ENCODE measurements around the gene USP3. TPM values are rescaled to one million over a fixed set of nuclear protein-coding genes. Genes with fewer than 3 reads are reported as not detected.
A peak's percentile ranks its signal among the peaks of the same experiment; 100 is the strongest.

Gene USP3
- total RNA-seq, 6 experiments from 2014 or later, result 21.9 to 33.8 (median 24.8) TPM

DNA sequence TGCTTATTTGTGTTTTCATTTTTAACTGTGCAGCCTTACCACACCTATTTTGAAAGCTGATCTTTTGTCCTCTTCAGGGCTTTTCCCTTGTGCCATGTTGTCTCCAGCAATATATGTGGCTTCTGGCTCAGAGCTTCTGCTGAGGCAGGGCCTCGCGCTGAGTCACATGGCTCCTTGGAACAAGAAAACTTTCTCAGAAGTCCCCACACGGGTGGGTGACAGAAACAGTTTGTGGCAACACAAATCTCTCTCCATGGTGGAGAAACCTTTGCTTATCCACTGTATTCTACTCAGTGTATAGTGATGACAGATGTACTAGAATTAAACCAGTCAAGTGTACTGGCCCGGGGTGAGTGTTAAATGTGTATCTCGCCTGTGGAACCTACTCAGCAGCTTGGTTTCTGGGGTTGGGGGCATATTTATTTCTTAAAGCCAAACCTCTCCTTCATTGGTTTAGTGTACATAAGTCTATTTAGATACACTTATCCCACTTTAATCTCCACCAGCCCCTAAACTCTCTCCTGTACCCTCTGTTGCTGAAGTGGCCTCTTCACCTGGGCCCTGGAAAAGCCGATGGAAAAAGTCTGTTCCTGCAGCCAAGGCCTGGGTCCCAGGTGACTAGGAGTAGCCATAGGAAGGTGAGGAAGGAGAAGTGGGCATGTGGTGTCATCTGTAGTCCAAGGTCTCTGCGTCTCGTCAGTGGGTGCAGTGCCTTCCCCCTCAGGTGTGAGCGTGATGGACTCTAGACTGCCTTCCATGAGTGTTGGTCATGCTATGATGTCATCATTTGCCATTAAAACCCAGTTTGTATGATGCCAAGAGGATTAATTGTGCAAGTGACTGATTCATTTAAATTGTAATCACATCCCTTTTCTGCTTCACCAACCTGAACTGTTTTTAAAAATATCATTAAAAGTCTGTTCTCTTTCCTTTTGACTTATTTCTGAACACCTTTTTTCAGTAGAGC, 89.6 kb downstream of the USP3 start:
- Histone ChIP-seq H3K4me1 (peaks cover 0 to 4% (median 0%) of the 10 kb centered on the region in 4 donors), H3K4me3 (no peak overlapping the region), H3K27ac (no peak overlapping the region), H3K27me3 (no peaks in the 10 kb centered on the region), H3K9me3 (no peaks in the 10 kb centered on the region), H3K36me3 (peaks cover 0 to 31% (median 16%) of the 10 kb centered on the region in 4 donors)
- 90% methylated on average over 5 of the region's 9 CpGs for WGBS (ENCODE audit: insufficient coverage, low coverage, low lambda C conversion rate, missing lambda C conversion rate)
- TF ChIP-seq CTCF (IDR thresholded peaks at IDR 0.05) (no peak), POLR2A (IDR thresholded peaks at IDR 0.05) (no peak)
- intact Hi-C loops (cut with DNase I), result no loop called here
- DNase-seq (no peak), ATAC-seq (peak in 1 of 4 donors; percentile 46)

GRCh38 chr15:63595065-63595464, 90.7 kb downstream of the USP3 start:
- Histone ChIP-seq H3K9me3 (no peaks in the 10 kb centered on the region), H3K36me3 (peaks cover 0 to 23% (median 13%) of the 10 kb centered on the region in 4 donors), H3K27ac (no peak overlapping the region), H3K4me1 (peaks cover 0 to 5% (median 0%) of the 10 kb centered on the region in 4 donors), H3K27me3 (no peaks in the 10 kb centered on the region), H3K4me3 (no peak overlapping the region)
- intact Hi-C loops (cut with DNase I), result no loop called here
- TF ChIP-seq POLR2A (IDR thresholded peaks at IDR 0.05) (no peak), CTCF (IDR thresholded peaks at IDR 0.05) (no peak)
- 10% methylated on average over 2 of the region's 3 CpGs for WGBS (ENCODE audit: insufficient coverage, low coverage, low lambda C conversion rate, missing lambda C conversion rate)
- DNase-seq (no peak), ATAC-seq (no peak)

GRCh38 chr15:63595688-63596087, 91.3 kb downstream of the USP3 start:
- no peak overlapping the region for H3K27ac ChIP-seq

GRCh38 chr15:63596676-63597037, 92.3 kb downstream of the USP3 start:
- DNase-seq, result no peak
- Histone ChIP-seq H3K4me1 (peaks cover 0 to 6% (median 0%) of the 10 kb centered on the region in 4 donors), H3K4me3 (no peak overlapping the region), H3K9me3 (no peaks in the 10 kb centered on the region), H3K27me3 (no peaks in the 10 kb centered on the region), H3K27ac (no peak overlapping the region), H3K36me3 (peaks cover 0 to 16% (median 4%) of the 10 kb centered on the region in 4 donors)
- no peak for ATAC-seq
- intact Hi-C loops (cut with DNase I), result no loop called here
- 20% methylated on average over 1 of the region's 2 CpGs for WGBS (ENCODE audit: insufficient coverage, low coverage, low lambda C conversion rate, missing lambda C conversion rate)
- TF ChIP-seq POLR2A (IDR thresholded peaks at IDR 0.05) (no peak), CTCF (IDR thresholded peaks at IDR 0.05) (no peak)

More at GRCh38 chr15:63595688-63596087, 91.3 kb downstream of the USP3 start:
- Histone ChIP-seq H3K4me3 (no peak overlapping the region), H3K27me3 (no peaks in the 10 kb centered on the region), H3K9me3 (no peaks in the 10 kb centered on the region), H3K4me1 (peaks cover 0 to 5% (median 0%) of the 10 kb centered on the region in 4 donors), H3K36me3 (peaks cover 0 to 23% (median 10%) of the 10 kb centered on the region in 4 donors)
- intact Hi-C loops (cut with DNase I), result no loop called here
- no peak for TF ChIP-seq CTCF (IDR thresholded peaks at IDR 0.05)
- no peak for TF ChIP-seq POLR2A (IDR thresholded peaks at IDR 0.05)
- WGBS (ENCODE audit: insufficient coverage, low coverage, low lambda C conversion rate, missing lambda C conversion rate), result 75% methylated on average over 1 of the region's 1 CpG
- ATAC-seq (no peak), DNase-seq (no peak)
